Fibroblast of pulmonary artery (primary cell): Measurements from ENCODE around the gene CLASP1.

Experiments used
- DNase-seq: peaks from one replicate; pipeline ENCODE4 v3.0.0-alpha.2; 2010; ENCODE audit warnings: low read depth
- H3K4me3 ChIP-seq: replicated peaks from 2 replicates; pipeline ENCODE4 v1.5.1; 2011; ENCODE audit warnings: low read depth, mild to moderate bottlenecking, control low read depth, low read length, moderate library complexity
- TF ChIP-seq, protein P1 (sequence below): IDR thresholded peaks from 2 replicates; pipeline ENCODE4 v1.5.1; 2011; ENCODE audit warnings: mild to moderate bottlenecking, control low read depth, low read length, inconsistent platforms; ENCODE audit errors: missing control alignments

CLASP1 gene

DNA sequence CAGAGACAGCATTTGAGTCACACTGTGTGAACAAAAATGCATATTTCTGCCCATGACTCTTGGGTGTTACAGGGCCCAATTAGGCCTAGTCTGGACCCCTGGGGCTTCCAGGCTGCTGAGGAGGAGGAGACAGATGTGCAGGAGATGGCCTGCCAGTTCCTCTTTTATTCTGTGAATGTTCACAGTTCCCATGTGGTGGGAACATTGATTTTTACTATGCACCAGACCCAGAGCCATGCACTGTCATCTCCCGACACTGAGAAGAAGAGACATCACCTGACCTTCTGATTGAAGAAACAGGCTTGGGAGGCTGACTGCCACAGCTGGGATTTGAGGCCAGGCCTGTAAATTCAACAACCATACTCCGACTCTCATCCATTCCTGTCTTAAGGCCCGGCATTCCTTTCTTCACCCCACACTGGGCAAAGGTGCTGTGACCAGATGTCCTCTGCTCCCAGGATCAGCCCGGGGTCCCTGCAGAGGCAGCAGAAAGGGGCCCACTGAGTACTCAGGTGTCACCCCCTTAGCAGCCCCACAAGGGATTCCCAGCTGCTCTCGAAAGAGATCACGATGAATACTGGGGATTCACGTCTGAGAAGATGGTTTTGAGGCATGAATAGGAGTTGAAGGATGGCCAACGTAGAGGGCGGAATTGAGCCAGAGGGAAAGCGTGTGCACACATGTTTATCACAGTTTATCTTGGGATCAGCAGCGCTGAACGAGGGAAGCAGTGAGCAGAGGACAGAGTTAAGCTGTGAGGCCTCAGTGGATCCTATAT lies 360.6 kb downstream of the CLASP1 start:
- TF ChIP-seq, protein P1, sequence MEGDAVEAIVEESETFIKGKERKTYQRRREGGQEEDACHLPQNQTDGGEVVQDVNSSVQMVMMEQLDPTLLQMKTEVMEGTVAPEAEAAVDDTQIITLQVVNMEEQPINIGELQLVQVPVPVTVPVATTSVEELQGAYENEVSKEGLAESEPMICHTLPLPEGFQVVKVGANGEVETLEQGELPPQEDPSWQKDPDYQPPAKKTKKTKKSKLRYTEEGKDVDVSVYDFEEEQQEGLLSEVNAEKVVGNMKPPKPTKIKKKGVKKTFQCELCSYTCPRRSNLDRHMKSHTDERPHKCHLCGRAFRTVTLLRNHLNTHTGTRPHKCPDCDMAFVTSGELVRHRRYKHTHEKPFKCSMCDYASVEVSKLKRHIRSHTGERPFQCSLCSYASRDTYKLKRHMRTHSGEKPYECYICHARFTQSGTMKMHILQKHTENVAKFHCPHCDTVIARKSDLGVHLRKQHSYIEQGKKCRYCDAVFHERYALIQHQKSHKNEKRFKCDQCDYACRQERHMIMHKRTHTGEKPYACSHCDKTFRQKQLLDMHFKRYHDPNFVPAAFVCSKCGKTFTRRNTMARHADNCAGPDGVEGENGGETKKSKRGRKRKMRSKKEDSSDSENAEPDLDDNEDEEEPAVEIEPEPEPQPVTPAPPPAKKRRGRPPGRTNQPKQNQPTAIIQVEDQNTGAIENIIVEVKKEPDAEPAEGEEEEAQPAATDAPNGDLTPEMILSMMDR = no peak
- no peak for DNase-seq
- H3K4me3 ChIP-seq = no peak overlapping the region

DNA sequence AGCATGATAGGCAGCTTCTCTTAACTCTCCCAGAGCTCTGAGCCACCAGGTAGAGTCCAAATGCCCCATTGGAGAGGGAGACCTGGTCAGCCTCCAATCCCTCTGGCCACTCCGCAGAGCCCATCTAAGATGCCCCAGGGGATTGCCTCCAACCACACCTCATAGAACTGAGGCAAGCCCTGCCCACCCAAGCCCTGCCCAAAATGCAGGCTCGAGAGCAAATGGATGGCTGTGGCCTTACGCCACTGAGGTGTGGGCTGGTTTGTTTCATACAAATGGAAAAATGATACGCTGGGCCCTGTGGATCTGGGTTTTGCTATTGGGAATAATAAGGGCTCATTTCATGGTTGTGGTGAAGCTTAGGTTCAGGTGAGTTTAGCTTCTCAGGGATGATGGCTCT lies 361.3 kb downstream of the CLASP1 start:
- no peak overlapping the region for H3K4me3 ChIP-seq
- DNase-seq = no peak
- TF ChIP-seq, protein P1 = no peak
